A549 (cell line): ENCODE measurements around the gene PITPNC1. TPM values are rescaled to one million over a fixed set of nuclear protein-coding genes. Genes with fewer than 3 reads are reported as not detected.

Experiments used
- ATAC-seq, 2 experiments: fragments of 200-7000 bp in 1 of 2; fragments of >200 bp in 1 of 2; cut with Nextera tagmentation in 1 of 2; cut with Tn5 transposase in 1 of 2; 3 replicates each; pipeline versions ENCODE4 v1.8.0 to v1.9.1; 2018 to 2020; ENCODE audit warnings: mild to moderate bottlenecking in 1 of 2, moderate library complexity in 1 of 2
- CTCF ChIA-PET: fragments of 300-600 bp; sonication (Branson Sonifier 250); formaldehyde crosslinking; extraction: SDS; loops from one replicate; lab custom pipeline; 2021; ENCODE audit warnings: antibody characterized with exemption, inconsistent platforms; lab: Yijun Ruan, JAX
- POLR2A ChIA-PET: fragments of 350-600 bp; formaldehyde crosslinking; extraction: SDS; loops from one replicate; lab custom pipeline; 2021; ENCODE audit warnings: antibody characterized with exemption, inconsistent platforms; lab: Yijun Ruan, JAX
- DNase-seq, 2 experiments: peaks; one replicate each; pipeline versions ENCODE4 v3.0.0 to v3.0.0-alpha.2; 2011 to 2016; ENCODE audit warnings: low read depth in 1 of 2, low spot score in 1 of 2
- FAIRE-seq: peaks from 2 replicates; lab custom pipeline; 2011; peaks lifted over from hg19 to GRCh38; lab: Jason Lieb, UNC
- H3K27ac ChIP-seq, 2 experiments: fragments of >200 bp; sonication (Bioruptor Twin); formaldehyde crosslinking; 3 replicates each; pipeline ENCODE4 v1.5.1; 2016 to 2017
- H3K4me1 ChIP-seq: fragments of >200 bp; sonication (Bioruptor Twin); formaldehyde crosslinking; 3 replicates; pipeline ENCODE4 v1.6.1; 2016
- H3K4me2 ChIP-seq: fragments of >200 bp; sonication (Bioruptor Twin); formaldehyde crosslinking; 3 replicates; pipeline ENCODE4 v1.6.1; 2016
- H3K4me3 ChIP-seq: fragments of >200 bp; sonication (Bioruptor Twin); formaldehyde crosslinking; 3 replicates; pipeline ENCODE4 v1.5.1; 2016
- H3K9me3 ChIP-seq: fragments of >200 bp; sonication (Bioruptor Twin); formaldehyde crosslinking; 3 replicates; pipeline ENCODE4 v1.6.1; 2016
- CHD4 ChIP-seq: fragments of 200-600 bp; sonication (generic); IDR thresholded peaks from 2 replicates; pipeline ENCODE4 v1.6.1; 2016; ENCODE audit warnings: antibody characterized with exemption, mild to moderate bottlenecking, borderline replicate concordance
- CTCF ChIP-seq: fragments of >200 bp; sonication (Bioruptor Twin); formaldehyde crosslinking; IDR thresholded peaks from 3 replicates; pipeline ENCODE4 v1.5.1; 2016
- EHMT2 ChIP-seq: fragments of 200-600 bp; sonication (generic); IDR thresholded peaks from 2 replicates; pipeline ENCODE4 v1.6.1; 2016; ENCODE audit warnings: antibody characterized with exemption, low read depth, mild to moderate bottlenecking, moderate library complexity
- ELK1 ChIP-seq: fragments of 150-350 bp; IDR thresholded peaks from 2 replicates; pipeline ENCODE4 v1.6.1; 2014; ENCODE audit warnings: low read depth, mild to moderate bottlenecking, low read length
- FOSL2 ChIP-seq, 2 experiments: fragments of 450-650 bp in 1 of 2; fragments of >200 bp in 1 of 2; sonication (Bioruptor Twin) in 1 of 2; formaldehyde crosslinking; IDR thresholded peaks; 2 replicates each; pipeline versions ENCODE4 v1.5.0 to v1.6.1; 2016 to 2020; ENCODE audit warnings: mild to moderate bottlenecking in 1 of 2, moderate library complexity in 1 of 2
- HMGXB4 ChIP-seq: fragments of 250-450 bp; sonication (Bioruptor Pico); IDR thresholded peaks from 2 replicates; pipeline ENCODE4 v1.5.0; 2021; ENCODE audit warnings: mild to moderate bottlenecking, moderate library complexity, borderline replicate concordance
- HOXB13 ChIP-seq: fragments of 250-450 bp; sonication (Bioruptor Pico); IDR thresholded peaks from 2 replicates; pipeline ENCODE4 v1.5.0; 2020; ENCODE audit warnings: low read depth, mild to moderate bottlenecking, moderate library complexity
- JUN ChIP-seq, 2 experiments: fragments of >200 bp; sonication (Bioruptor Twin); formaldehyde crosslinking; IDR thresholded peaks; 2 replicates in 1 of 2; 3 replicates in 1 of 2; pipeline ENCODE4 v1.6.1; 2016 to 2017
- JUNB ChIP-seq: fragments of >200 bp; sonication (Bioruptor Twin); formaldehyde crosslinking; IDR thresholded peaks from 2 replicates; pipeline ENCODE4 v1.6.1; 2016
- KDM1A ChIP-seq: fragments of 200-600 bp; sonication (generic); IDR thresholded peaks from 2 replicates; pipeline ENCODE4 v1.6.1; 2016; ENCODE audit warnings: low read depth, mild to moderate bottlenecking
- KDM5A ChIP-seq: fragments of 200-600 bp; sonication (generic); IDR thresholded peaks from 2 replicates; pipeline ENCODE4 v1.6.1; 2016; ENCODE audit warnings: antibody characterized with exemption, mild to moderate bottlenecking
- MAZ ChIP-seq: fragments of 150-350 bp; IDR thresholded peaks from 2 replicates; pipeline ENCODE4 v1.6.1; 2014; ENCODE audit warnings: antibody characterized with exemption, low read depth, low read length, borderline replicate concordance
- NFE2L2 ChIP-seq: fragments of 150-350 bp; conservative IDR thresholded peaks from 2 replicates; pipeline ENCODE4 v1.6.1; 2014; ENCODE audit warnings: low read length
- NPAS2 ChIP-seq: fragments of 250-450 bp; sonication (Bioruptor Pico); IDR thresholded peaks from 2 replicates; pipeline ENCODE4 v1.8.0; 2022; ENCODE audit warnings: mild to moderate bottlenecking, moderate library complexity, borderline replicate concordance
- PBX3 ChIP-seq: IDR thresholded peaks from 2 replicates; pipeline ENCODE4 v1.6.1; 2012
- POLR2AphosphoS2 ChIP-seq: conservative IDR thresholded peaks from 2 replicates; pipeline ENCODE4 v1.6.1; 2012; ENCODE audit warnings: low read length, improper control_type of control experiment, inconsistent platforms
- RAD21 ChIP-seq, 2 experiments: fragments of >200 bp in 1 of 2; sonication (Bioruptor Twin) in 1 of 2; formaldehyde crosslinking in 1 of 2; IDR thresholded peaks in 1 of 2; conservative IDR thresholded peaks in 1 of 2; 2 replicates in 1 of 2; 3 replicates in 1 of 2; pipeline ENCODE4 v1.6.1; 2012 to 2018; ENCODE audit warnings: inconsistent platforms in 1 of 2
- RARB ChIP-seq: fragments of 250-450 bp; sonication (Bioruptor Pico); IDR thresholded peaks from 2 replicates; pipeline ENCODE4 v1.8.0; 2021; ENCODE audit warnings: mild to moderate bottlenecking, moderate library complexity
- RCOR1 ChIP-seq: fragments of 150-350 bp; IDR thresholded peaks from 2 replicates; pipeline ENCODE4 v1.6.1; 2014; ENCODE audit warnings: antibody characterized with exemption, low read length, low read depth
- RFX5 ChIP-seq: fragments of 450-650 bp; IDR thresholded peaks from 2 replicates; pipeline ENCODE4 v1.7.1; 2014; ENCODE audit warnings: antibody characterized with exemption, mild to moderate bottlenecking, moderate library complexity
- SMC3 ChIP-seq: fragments of >200 bp; sonication (Bioruptor Twin); formaldehyde crosslinking; IDR thresholded peaks from 3 replicates; pipeline ENCODE4 v1.6.1; 2018; ENCODE audit warnings: inconsistent platforms
- SREBF2 ChIP-seq: fragments of 450-650 bp; IDR thresholded peaks from 2 replicates; pipeline ENCODE4 v1.6.1; 2014; ENCODE audit warnings: mild to moderate bottlenecking, moderate library complexity
- TP53 ChIP-seq: fragments of 250-450 bp; sonication (Bioruptor Pico); IDR thresholded peaks from 2 replicates; pipeline ENCODE4 v1.5.0; 2021; ENCODE audit warnings: mild to moderate bottlenecking, moderate library complexity
- ZC3H11A ChIP-seq: fragments of 450-650 bp; IDR thresholded peaks from 2 replicates; pipeline ENCODE4 v1.6.1; 2014; ENCODE audit warnings: antibody characterized with exemption, mild to moderate bottlenecking
- ZNF302 ChIP-seq: fragments of 250-450 bp; sonication (Bioruptor Pico); IDR thresholded peaks from 2 replicates; pipeline ENCODE4 v1.9.0; 2021; ENCODE audit warnings: inconsistent platforms, mild to moderate bottlenecking, moderate library complexity
- WGBS: methylation state at CpG from one replicate; pipeline ENCODE4 v1.1.6; 2017; ENCODE audit errors: missing lambda C conversion rate; 5-methylcytosine and 5-hydroxymethylcytosine counted together
- polyA plus RNA-seq, 4 experiments: library from polyadenylated mRNA; depleted of rRNA in 3 of 4; stranded (reverse); fragments of >200 nt; fragmentation: RNase III in 1 of 4; extraction: RNeasy Plus Mini Kit Qiagen cat#74134 plus additional on column Dnase treatment in 1 of 4; gene quantifications; 2 replicates in 3 of 4; 3 replicates in 1 of 4; pipeline ENCODE4 v1.2.3, GENCODE V29; 2011 to 2017

PITPNC1 gene
- polyA plus RNA-seq, 2 of the 4 experiments (the other 2 are of a cell fraction), result 3.7 to 11.2 TPM

GRCh38 chr17:67574658-67575293 is 197.7 kb downstream of the PITPNC1 start:
- TF ChIP-seq NFE2L2 (no peak), CTCF (no peak), CHD4 (no peak), JUNB (no peak), JUN (IDR thresholded peaks at IDR 0.05) (no peak), KDM5A (no peak), RARB (no peak), SMC3 (no peak), FOSL2 (IDR thresholded peaks at IDR 0.05) (no peak), FOSL2 (CRISPR knock-in tag; IDR thresholded peaks at IDR 0.05) (no peak), ZNF302 (CRISPR knock-in tag) (no peak), POLR2AphosphoS2 (no peak), SREBF2 (no peak)
- FAIRE-seq (no peak), ATAC-seq (no peak), DNase-seq (no peak)
- H3K9me3 ChIP-seq, result no peaks in the 10 kb centered on the region
- POLR2A ChIA-PET, result no interaction called here
- CTCF ChIA-PET, result interaction anchor here (0.6 to 2.7 kb wide), 3 partner anchors 11 to 360 kb away, joined by 3 to 7 read pairs (median 4); no protein-coding TSS in a partner anchor
- WGBS, result 53% methylated on average over 13 of the region's 13 CpGs
- H3K4me1 ChIP-seq, result no peaks in the 10 kb centered on the region
- no peak overlapping the region for H3K4me2 ChIP-seq
- no peak overlapping the region for H3K4me3 ChIP-seq
- H3K27ac ChIP-seq, result no peak overlapping the region

- ChIA-PET CTCF (interaction anchor here (0.6 to 2.7 kb wide), 2 partner anchors 10 to 100 kb away, joined by 3 to 7 read pairs; no protein-coding TSS in a partner anchor), POLR2A (no interaction called here)
- no peaks in the 10 kb centered on the region for H3K4me1 ChIP-seq
- ATAC-seq, result no peak
- no peak for DNase-seq
- H3K9me3 ChIP-seq, result no peaks in the 10 kb centered on the region
- H3K4me3 ChIP-seq, result no peak overlapping the region
- no peak overlapping the region for H3K27ac ChIP-seq
- H3K4me2 ChIP-seq, result no peak overlapping the region
- no peak for FAIRE-seq
- TF ChIP-seq PBX3, result no peak
- TF ChIP-seq EHMT2, result no peak
- no peak for TF ChIP-seq POLR2AphosphoS2
- TF ChIP-seq KDM1A, result no peak
- TF ChIP-seq TP53 (CRISPR knock-in tag), result no peak
- no peak for TF ChIP-seq RAD21 (conservative IDR thresholded peaks at IDR 0.05 in 1 of 2, IDR thresholded peaks at IDR 0.05 in 1 of 2)
- no peak for TF ChIP-seq SREBF2
- TF ChIP-seq NFE2L2, result no peak
- no peak for TF ChIP-seq ELK1
- no peak for TF ChIP-seq RCOR1
- TF ChIP-seq CHD4, result no peak
- no peak for TF ChIP-seq HOXB13 (CRISPR knock-in tag)
- no peak for TF ChIP-seq ZC3H11A
- TF ChIP-seq RFX5, result no peak
- TF ChIP-seq FOSL2 (IDR thresholded peaks at IDR 0.05), result no peak
- TF ChIP-seq FOSL2 (CRISPR knock-in tag; IDR thresholded peaks at IDR 0.05), result no peak
- no peak for TF ChIP-seq SMC3
- TF ChIP-seq MAZ, result no peak
- TF ChIP-seq NPAS2, result no peak
- TF ChIP-seq HMGXB4 (CRISPR knock-in tag), result no peak
- WGBS, result 80% methylated on average over 13 of the region's 13 CpGs
These were observed 198.2 kb downstream of the PITPNC1 start for GRCh38 chr17:67575325-67575724.
